ENCODE data around the gene RNU6-8. TPM values are rescaled to one million over a fixed set of nuclear protein-coding genes. Genes with fewer than 3 reads are reported as not detected.

The RNU6-8 gene
- total and polyA plus RNA-seq, 10 of the 15 experiments (the other 5 are each of a cell fraction or from before 2014, with no cell fraction given), result not detected

GRCh38 chr14:32197919-32198318 lies 5.2 kb downstream of the RNU6-8 start (continued):
- TF ChIP-seq BCL3 (IDR thresholded peaks at IDR 0.05; ENCODE audit: borderline replicate concordance, insufficient read depth, low read depth, low read length, poor library complexity, severe bottlenecking) (no peak), HSF1 (IDR thresholded peaks at IDR 0.05; ENCODE audit: low read depth, low read length) (no peak), SPI1 (IDR thresholded peaks at IDR 0.05; ENCODE audit: borderline replicate concordance, insufficient read depth, low read depth, low read length) (no peak), STAT3 (IDR thresholded peaks at IDR 0.05; ENCODE audit: low read depth, low read length) (no peak), ZBTB40 (IDR thresholded peaks at IDR 0.05; ENCODE audit: borderline replicate concordance) (no peak), TCF12 (IDR thresholded peaks at IDR 0.05; ENCODE audit: low read depth, low read length) (0 out of 2 replicates have a peak, but pooled peaks have one; percentile 17), YBX1 (IDR thresholded peaks at IDR 0.05) (no peak), PBX3 (IDR thresholded peaks at IDR 0.05; ENCODE audit: insufficient replicate concordance, low read depth, low read length) (no peak), EGR1 (IDR thresholded peaks at IDR 0.05; ENCODE audit: borderline replicate concordance in 1 of 2, low read depth in 2 of 2, low read length in 2 of 2) (no peak), NFYA (IDR thresholded peaks at IDR 0.05; ENCODE audit: borderline replicate concordance, low read depth, low read length) (no peak), PAX8 (IDR thresholded peaks at IDR 0.05) (no peak), E4F1 (IDR thresholded peaks at IDR 0.05; ENCODE audit: borderline replicate concordance, partially characterized antibody) (no peak), TAF1 (IDR thresholded peaks at IDR 0.05; ENCODE audit: borderline replicate concordance, low read depth, low read length) (no peak), HDGF (IDR thresholded peaks at IDR 0.05) (no peak), TARDBP (IDR thresholded peaks at IDR 0.05; ENCODE audit: borderline replicate concordance) (no peak), PML (IDR thresholded peaks at IDR 0.05; ENCODE audit: low read length) (no peak), IRF5 (IDR thresholded peaks at IDR 0.05; ENCODE audit: borderline replicate concordance) (no peak), ETV6 (conservative IDR thresholded peaks at IDR 0.05 in 1 of 2, IDR thresholded peaks at IDR 0.05 in 1 of 2; ENCODE audit: borderline replicate concordance in 1 of 2, low read depth in 1 of 2) (no peak)

Measured in GM12878 (cell line).